Endothelial cell of umbilical vein (primary cell): ENCODE measurements around the gene KLHL6. TPM values are rescaled to one million over a fixed set of nuclear protein-coding genes. Genes with fewer than 3 reads are reported as not detected.
A peak's percentile ranks its signal among the peaks of the same experiment; 100 is the strongest.

Source experiments
- BruUV-seq: library from RNA; stranded (reverse); fragments of 400-500 nt; replicated peaks from 2 replicates; lab custom pipeline; 2021; lab: Mats Ljungman, UMichigan
- CTCF ChIA-PET: fragments of 300-600, 350-600 bp; sonication (Branson Sonifier 250); formaldehyde crosslinking; loops from one replicate; lab custom pipeline; 2021; ENCODE audit warnings: antibody characterized with exemption, inconsistent platforms; lab: Charles Lee
- POLR2A ChIA-PET: fragments of 300-600, 350-600 bp; sonication (Branson Sonifier 250); formaldehyde crosslinking; loops from one replicate; lab custom pipeline; 2021; ENCODE audit warnings: antibody characterized with exemption, inconsistent platforms; lab: Charles Lee
- DNase-seq: peaks from one replicate; pipeline ENCODE4 v3.0.0-alpha.2; 2011; ENCODE audit warnings: low read depth, low spot score
- FAIRE-seq: peaks from 2 replicates; lab custom pipeline; 2011; peaks lifted over from hg19 to GRCh38; lab: Jason Lieb, UNC
- H2AFZ ChIP-seq: 2 replicates; pipeline ENCODE4 v1.6.0; 2012; ENCODE audit warnings: low read depth, low read length, control low read depth, inconsistent platforms
- H3K27ac ChIP-seq: 2 replicates; pipeline ENCODE4 v1.5.1; 2011; ENCODE audit warnings: low read depth, mild to moderate bottlenecking, control low read depth, low read length, moderate library complexity; ENCODE audit not compliant: insufficient read depth
- H3K27me3 ChIP-seq, 2 experiments: 2 replicates each; pipeline versions ENCODE4 v1.6.0 to v1.6.1; 2011; ENCODE audit warnings: low read length in 2 of 2, mixed read lengths in 1 of 2; ENCODE audit not compliant: control insufficient read depth in 2 of 2, insufficient read depth in 2 of 2
- H3K36me3 ChIP-seq, 2 experiments: 2 replicates in 1 of 2; 3 replicates in 1 of 2; pipeline ENCODE4 v1.5.1; 2011; ENCODE audit warnings: low read length in 2 of 2, mild to moderate bottlenecking in 1 of 2, moderate library complexity in 1 of 2; ENCODE audit not compliant: control insufficient read depth in 2 of 2, insufficient read depth in 2 of 2; ENCODE audit errors: extremely low read depth in 1 of 2
- H3K4me1 ChIP-seq: 3 replicates; pipeline ENCODE4 v1.5.1; 2011; ENCODE audit warnings: mild to moderate bottlenecking, low read length; ENCODE audit not compliant: control insufficient read depth, insufficient read depth; ENCODE audit errors: extremely low read depth
- H3K4me2 ChIP-seq: 2 replicates; pipeline ENCODE4 v1.6.1; 2011; ENCODE audit warnings: low read length, control low read depth, mixed read lengths; ENCODE audit not compliant: insufficient read depth
- H3K4me3 ChIP-seq, 3 experiments: fragments of 200-600 bp in 1 of 3; sonication (generic), shearing (Covaris generic) in 1 of 3; replicated peaks in 1 of 3; 2 replicates each; pipeline ENCODE4 v1.5.1; 2011 to 2016; ENCODE audit warnings: control low read depth in 3 of 3, low read length in 3 of 3, mild to moderate bottlenecking in 2 of 3, inconsistent platforms in 1 of 3, low read depth in 1 of 3, moderate library complexity in 1 of 3; ENCODE audit not compliant: insufficient read depth in 1 of 3
- H3K79me2 ChIP-seq: 2 replicates; pipeline ENCODE4 v1.6.0; 2012; ENCODE audit warnings: low read length, inconsistent platforms; ENCODE audit not compliant: control insufficient read depth, insufficient read depth
- H3K9ac ChIP-seq: replicated peaks from 2 replicates; pipeline ENCODE3; 2011; ENCODE audit warnings: low read length, control low read depth; ENCODE audit not compliant: insufficient read depth; ENCODE audit errors: extremely low read depth
- H3K9me1 ChIP-seq: replicated peaks from 3 replicates; pipeline ENCODE4 v1.6.0; 2011; ENCODE audit warnings: mild to moderate bottlenecking, low read length; ENCODE audit not compliant: control insufficient read depth, insufficient read depth; ENCODE audit errors: extremely low read depth
- H3K9me3 ChIP-seq: replicated peaks from 2 replicates; pipeline ENCODE4 v1.5.1; 2012; ENCODE audit warnings: low read length, inconsistent platforms; ENCODE audit not compliant: control insufficient read depth, insufficient read depth
- H4K20me1 ChIP-seq: replicated peaks from 2 replicates; pipeline ENCODE3; 2011; ENCODE audit warnings: mild to moderate bottlenecking, low read length; ENCODE audit not compliant: control insufficient read depth, insufficient read depth; ENCODE audit errors: extremely low read depth
- CTCF ChIP-seq, 2 donors: IDR thresholded peaks; 1 replicate in 1 of 2; 2 replicates in 1 of 2; pipeline ENCODE4 v1.5.1; 2011; ENCODE audit warnings: low read length in 2 of 2, mild to moderate bottlenecking in 2 of 2, moderate library complexity in 2 of 2, control low read depth in 1 of 2, inconsistent platforms in 1 of 2, low read depth in 1 of 2; ENCODE audit not compliant: insufficient read depth in 1 of 2; ENCODE audit errors: extremely low read depth in 1 of 2
- EZH2 ChIP-seq: IDR thresholded peaks from 2 replicates; pipeline ENCODE4 v1.6.1; 2012; ENCODE audit warnings: borderline replicate concordance, low read depth, mild to moderate bottlenecking, moderate library complexity, low read length, inconsistent platforms; ENCODE audit not compliant: severe bottlenecking
- FOS ChIP-seq: IDR thresholded peaks from 2 replicates; pipeline ENCODE4 v1.6.1; 2011; ENCODE audit warnings: mild to moderate bottlenecking, low read length, moderate library complexity, borderline replicate concordance; ENCODE audit not compliant: insufficient read depth
- GATA2 ChIP-seq: IDR thresholded peaks from 2 replicates; pipeline ENCODE4 v1.7.0; 2011; ENCODE audit warnings: low read depth, mild to moderate bottlenecking, moderate library complexity, mixed read lengths, low read length; ENCODE audit not compliant: insufficient read length, insufficient read depth
- JUN ChIP-seq: IDR thresholded peaks from 2 replicates; pipeline ENCODE4 v1.6.1; 2011; ENCODE audit warnings: borderline replicate concordance, low read depth; ENCODE audit not compliant: insufficient read length, insufficient read depth
- MAX ChIP-seq: IDR thresholded peaks from 2 replicates; pipeline ENCODE4 v1.6.1; 2011; ENCODE audit not compliant: insufficient read depth, insufficient read length
- MYC ChIP-seq: IDR thresholded peaks from one replicate; pipeline ENCODE4 v1.6.1; 2011; ENCODE audit warnings: mild to moderate bottlenecking, low read depth, low read length
- POLR2A ChIP-seq: IDR thresholded peaks from 2 replicates; pipeline ENCODE4 v1.6.1; 2012; ENCODE audit warnings: low read depth, mild to moderate bottlenecking, control low read depth, low read length
- POLR2AphosphoS5 ChIP-seq: IDR thresholded peaks from 2 replicates; pipeline ENCODE4 v1.6.1; 2012; ENCODE audit warnings: low read depth, mild to moderate bottlenecking, control low read depth, low read length, moderate library complexity; ENCODE audit not compliant: insufficient read depth
- dilution Hi-C: fragments of 300-500 bp; cut with MboI; formaldehyde crosslinking; loops from one replicate; pipeline ENCODE4 v1.15.0; 2019; ENCODE audit warnings: low sequenced_read_pairs; ENCODE audit not compliant: extremely low pct_ligation_motif_present
- intact Hi-C: fragments of 100-400 bp; cut with micrococcal nuclease; formaldehyde crosslinking; loops from one replicate; pipeline ENCODE4 v1.10.0; 2022
- polyA plus RNA-seq, 4 experiments: library from polyadenylated mRNA; depleted of rRNA in 3 of 4; stranded (reverse) in 3 of 4; unstranded in 1 of 4; fragments of >200 nt; gene quantifications; 2 replicates each; pipeline versions ENCODE4 v1.2.1 to v1.2.3, GENCODE V29; 2011 to 2012; ENCODE audit warnings: missing spikeins in 1 of 4
- total RNA-seq: library from RNA; stranded (reverse); gene quantifications from 2 replicates; pipeline ENCODE4 v1.2.3, GENCODE V29; 2021

Gene KLHL6
- total and polyA plus RNA-seq, 2 donors (not counting 3 experiments of a cell fraction or from before 2014, with no cell fraction given), result 5.7 to 12.6 TPM

- H3K9me1 ChIP-seq, result no peaks in the 10 kb centered on the region
- no peak overlapping the region for H3K4me3 ChIP-seq
- no peak overlapping the region for H3K27ac ChIP-seq
- POLR2A ChIA-PET, result no interaction called here
- no TSS peak for BruUV-seq
- peak overlapping the region; percentile 46 for H2AFZ ChIP-seq
- H3K79me2 ChIP-seq, result no peaks in the 10 kb centered on the region
- intact Hi-C loops (loop anchor here (1.0 kb wide), 1 partner anchor 123 kb away; no protein-coding TSS in a partner anchor), dilution Hi-C loops (no loop called here)
- H3K9me3 ChIP-seq, result no peaks in the 10 kb centered on the region
- H3K27me3 ChIP-seq, result no peaks in the 10 kb centered on the region
- H3K36me3 ChIP-seq, result no peaks in the 10 kb centered on the region
- no peak overlapping the region for H3K9ac ChIP-seq
- peaks cover 11% of the 10 kb centered on the region for H3K4me1 ChIP-seq
- CTCF ChIA-PET, result interaction anchor here (0.8 to 2.4 kb wide), 13 partner anchors 11 to 125 kb away, joined by 3 to 9 read pairs (median 4); no protein-coding TSS in a partner anchor
- H3K4me2 ChIP-seq, result peak overlapping the region; percentile 38
- FAIRE-seq, result peak; percentile 63
- no peaks in the 10 kb centered on the region for H4K20me1 ChIP-seq
- peak; percentile 30 for DNase-seq
- TF ChIP-seq POLR2A (no peak), CTCF (IDR thresholded peaks at IDR 0.05; ENCODE audit: extremely low read depth in 1 of 2, insufficient read depth in 1 of 2, low read depth in 1 of 2, low read length in 2 of 2) (peak in 1 of 2 donors; percentile 12), MAX (no peak)
These were observed 36.5 kb upstream of the KLHL6 start for GRCh38 chr3:183591881-183592521.

GRCh38 chr3:183590442-183590841 is 34.9 kb upstream of the KLHL6 start:
- H3K79me2 ChIP-seq, result no peaks in the 10 kb centered on the region
- no peaks in the 10 kb centered on the region for H4K20me1 ChIP-seq
- no peaks in the 10 kb centered on the region for H3K9me3 ChIP-seq
- CTCF ChIA-PET, result interaction anchor here (1.7 to 2.4 kb wide), 2 partner anchors 111 to 116 kb away, joined by 7 to 9 read pairs; no protein-coding TSS in a partner anchor
- no peak overlapping the region for H3K4me3 ChIP-seq
- H3K4me2 ChIP-seq, result no peak overlapping the region
- POLR2A ChIA-PET, result no interaction called here
- DNase-seq (no peak), FAIRE-seq (no peak)
- no peak overlapping the region for H3K27ac ChIP-seq
- no peak overlapping the region for H2AFZ ChIP-seq
- BruUV-seq, result no TSS peak
- dilution Hi-C loops (no loop called here), intact Hi-C loops (no loop called here)
- H3K9ac ChIP-seq, result no peak overlapping the region
- H3K27me3 ChIP-seq, result no peaks in the 10 kb centered on the region
- TF ChIP-seq GATA2 (no peak), FOS (no peak), POLR2AphosphoS5 (no peak), MYC (no peak), MAX (no peak), EZH2 (no peak), POLR2A (no peak), JUN (no peak), CTCF (IDR thresholded peaks at IDR 0.05; ENCODE audit: extremely low read depth in 1 of 2, insufficient read depth in 1 of 2, low read depth in 1 of 2, low read length in 2 of 2) (no peak)
- peaks cover 11% of the 10 kb centered on the region for H3K4me1 ChIP-seq
- no peaks in the 10 kb centered on the region for H3K36me3 ChIP-seq
- no peaks in the 10 kb centered on the region for H3K9me1 ChIP-seq
